Measurements from ENCODE around the gene PLA2G3. TPM values are rescaled to one million over a fixed set of nuclear protein-coding genes. Genes with fewer than 3 reads are reported as not detected.

Gene PLA2G3
- total RNA-seq, 1 donor from 2014 or later = 6.1 TPM

- no peaks in the 10 kb centered on the region for H3K27me3 ChIP-seq
- H3K27ac ChIP-seq = peak overlapping the region; percentile 12
- DNase-seq (ENCODE audit: extremely low spot score in 2 of 2) = no peak
- peaks cover 0 to 2% of the 10 kb centered on the region in 2 donors for H3K36me3 ChIP-seq
- peaks cover 28% of the 10 kb centered on the region for H3K4me1 ChIP-seq
- H3K4me3 ChIP-seq = no peak overlapping the region
- no peaks in the 10 kb centered on the region for H3K9me3 ChIP-seq
- TF ChIP-seq POLR2A (IDR thresholded peaks at IDR 0.05) (no peak), POLR2AphosphoS5 (IDR thresholded peaks at IDR 0.05; ENCODE audit: insufficient read depth in 1 of 2, low read depth in 1 of 2) (no peak)
- TF ChIP-seq, protein P1, sequence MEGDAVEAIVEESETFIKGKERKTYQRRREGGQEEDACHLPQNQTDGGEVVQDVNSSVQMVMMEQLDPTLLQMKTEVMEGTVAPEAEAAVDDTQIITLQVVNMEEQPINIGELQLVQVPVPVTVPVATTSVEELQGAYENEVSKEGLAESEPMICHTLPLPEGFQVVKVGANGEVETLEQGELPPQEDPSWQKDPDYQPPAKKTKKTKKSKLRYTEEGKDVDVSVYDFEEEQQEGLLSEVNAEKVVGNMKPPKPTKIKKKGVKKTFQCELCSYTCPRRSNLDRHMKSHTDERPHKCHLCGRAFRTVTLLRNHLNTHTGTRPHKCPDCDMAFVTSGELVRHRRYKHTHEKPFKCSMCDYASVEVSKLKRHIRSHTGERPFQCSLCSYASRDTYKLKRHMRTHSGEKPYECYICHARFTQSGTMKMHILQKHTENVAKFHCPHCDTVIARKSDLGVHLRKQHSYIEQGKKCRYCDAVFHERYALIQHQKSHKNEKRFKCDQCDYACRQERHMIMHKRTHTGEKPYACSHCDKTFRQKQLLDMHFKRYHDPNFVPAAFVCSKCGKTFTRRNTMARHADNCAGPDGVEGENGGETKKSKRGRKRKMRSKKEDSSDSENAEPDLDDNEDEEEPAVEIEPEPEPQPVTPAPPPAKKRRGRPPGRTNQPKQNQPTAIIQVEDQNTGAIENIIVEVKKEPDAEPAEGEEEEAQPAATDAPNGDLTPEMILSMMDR (IDR thresholded peaks at IDR 0.05) = peak in 1 of 3 experiments; percentile 11
- intact Hi-C loops (cut with DNase I) = no loop called here
Measured at GRCh38 chr22:31162015-31162765, 21.9 kb upstream of the PLA2G3 start.

DNA sequence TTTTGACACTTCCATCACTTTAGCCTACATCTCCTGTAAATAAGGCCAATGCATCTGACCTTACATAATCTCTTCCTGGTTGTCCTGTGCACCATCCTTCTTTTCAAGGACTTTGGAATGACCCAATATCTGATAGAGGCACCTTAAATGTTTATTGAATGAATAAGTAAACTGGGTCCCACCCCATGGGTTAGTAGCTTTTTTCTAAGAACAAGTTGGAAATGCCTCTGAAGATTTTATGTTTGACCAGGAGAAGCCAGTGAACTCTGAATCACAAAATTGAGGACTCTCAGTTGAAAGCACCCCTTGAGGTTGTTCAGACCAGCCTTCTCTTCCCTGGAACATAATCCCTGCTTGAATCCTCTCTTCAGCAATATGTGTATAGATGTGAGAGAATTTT is 21.1 kb upstream of the PLA2G3 start:
- Histone ChIP-seq H3K27ac (peak overlapping the region; percentile 94), H3K36me3 (no peaks in the 10 kb centered on the region), H3K27me3 (no peaks in the 10 kb centered on the region), H3K9me3 (no peaks in the 10 kb centered on the region), H3K4me3 (peak overlapping the region; percentile 77 to 84), H3K4me1 (peaks cover 28% of the 10 kb centered on the region)
- intact Hi-C loops (cut with DNase I) = no loop called here
- no peak for DNase-seq (ENCODE audit: extremely low spot score in 2 of 2)
- TF ChIP-seq POLR2A (IDR thresholded peaks at IDR 0.05) (no peak), POLR2AphosphoS5 (IDR thresholded peaks at IDR 0.05; ENCODE audit: insufficient read depth in 1 of 2, low read depth in 1 of 2) (no peak)
- TF ChIP-seq, protein P1 (IDR thresholded peaks at IDR 0.05) = no peak

DNA sequence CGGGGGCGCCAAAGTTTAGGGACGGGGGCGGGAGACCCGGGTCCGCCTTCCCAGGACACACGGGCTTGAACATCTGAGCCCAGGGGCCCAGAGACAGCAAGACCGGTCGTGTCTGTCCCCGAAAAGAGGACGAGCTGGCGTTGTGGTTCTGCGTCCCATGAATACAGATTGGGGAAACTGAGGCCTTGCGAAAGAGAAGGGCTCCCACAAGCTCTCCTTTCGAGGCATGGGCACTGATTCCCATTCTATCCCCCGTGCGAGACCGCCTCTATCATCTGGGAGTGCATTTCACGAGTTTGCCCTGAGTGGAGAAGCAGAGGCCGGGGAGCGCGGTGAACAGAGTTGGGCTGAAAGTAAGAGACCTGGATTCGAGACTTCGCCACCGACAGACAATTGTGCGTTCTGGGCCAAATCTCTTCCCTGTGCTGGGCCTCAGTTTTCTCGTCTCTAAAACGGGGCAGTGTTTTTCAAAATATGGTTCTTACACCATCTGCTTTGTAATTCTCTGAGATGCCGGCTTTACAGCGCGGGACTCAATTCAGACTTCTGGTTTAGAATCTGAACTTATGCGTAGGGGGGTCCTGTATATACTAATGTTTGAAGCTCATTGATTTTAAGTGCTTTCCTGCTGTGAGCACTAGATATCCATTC is 20.1 kb upstream of the PLA2G3 start:
- Histone ChIP-seq H3K9me3 (no peaks in the 10 kb centered on the region), H3K36me3 (no peaks in the 10 kb centered on the region), H3K27ac (peak overlapping the region; percentile 94), H3K4me3 (peak overlapping the region; percentile 77 to 84), H3K27me3 (no peaks in the 10 kb centered on the region), H3K4me1 (peaks cover 34% of the 10 kb centered on the region)
- intact Hi-C loops (cut with DNase I) = no loop called here
- TF ChIP-seq POLR2AphosphoS5 (IDR thresholded peaks at IDR 0.05; ENCODE audit: insufficient read depth in 1 of 2, low read depth in 1 of 2) (no peak), POLR2A (IDR thresholded peaks at IDR 0.05) (no peak)
- TF ChIP-seq, protein P1 (IDR thresholded peaks at IDR 0.05) = no peak
- no peak for DNase-seq (ENCODE audit: extremely low spot score in 2 of 2)

DNA sequence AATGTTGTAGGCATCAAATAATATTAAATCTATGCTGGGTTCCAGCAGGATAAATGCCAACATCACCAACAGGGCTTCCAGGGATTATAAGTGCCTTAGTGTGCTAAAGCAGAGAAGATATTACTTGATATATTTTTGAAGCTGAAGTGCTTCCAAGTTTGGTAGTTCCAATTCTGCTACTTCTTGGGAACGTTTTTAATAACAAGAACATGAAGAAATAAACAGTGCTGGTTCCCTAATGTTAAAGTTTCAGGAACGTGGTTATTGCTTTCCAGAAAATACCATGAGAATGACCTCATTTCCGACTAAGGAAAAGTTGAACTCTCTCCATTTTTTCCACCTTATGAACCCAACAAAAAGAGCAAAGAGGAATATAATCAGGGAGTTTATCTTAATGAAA is 15.1 kb upstream of the PLA2G3 start:
- H3K36me3 ChIP-seq = no peaks in the 10 kb centered on the region
- no peaks in the 10 kb centered on the region for H3K9me3 ChIP-seq
- H3K4me1 ChIP-seq = peaks cover 6% of the 10 kb centered on the region
- TF ChIP-seq, protein P1 (IDR thresholded peaks at IDR 0.05) = no peak
- no peak for TF ChIP-seq POLR2A (IDR thresholded peaks at IDR 0.05)
- TF ChIP-seq POLR2AphosphoS5 (IDR thresholded peaks at IDR 0.05; ENCODE audit: insufficient read depth in 1 of 2, low read depth in 1 of 2) = peak in 1 of 2 donors; percentile 86
- no peak for DNase-seq (ENCODE audit: extremely low spot score in 2 of 2)
- H3K4me3 ChIP-seq = no peak overlapping the region
- intact Hi-C loops (cut with DNase I) = no loop called here
- no peaks in the 10 kb centered on the region for H3K27me3 ChIP-seq
- peak overlapping the region; percentile 58 for H3K27ac ChIP-seq

GRCh38 chr22:31154975-31155374 is 14.7 kb upstream of the PLA2G3 start:
- Histone ChIP-seq H3K4me3 (no peak overlapping the region), H3K27ac (peak overlapping the region; percentile 58), H3K4me1 (peaks cover 6% of the 10 kb centered on the region), H3K9me3 (no peaks in the 10 kb centered on the region), H3K27me3 (no peaks in the 10 kb centered on the region), H3K36me3 (no peaks in the 10 kb centered on the region)
- intact Hi-C loops (cut with DNase I) = no loop called here
- DNase-seq (ENCODE audit: extremely low spot score in 2 of 2) = no peak
- TF ChIP-seq POLR2AphosphoS5 (IDR thresholded peaks at IDR 0.05; ENCODE audit: insufficient read depth in 1 of 2, low read depth in 1 of 2) = no peak
- TF ChIP-seq, protein P1 (IDR thresholded peaks at IDR 0.05) = no peak
- TF ChIP-seq POLR2A (IDR thresholded peaks at IDR 0.05) = no peak

Measured in vagina (tissue), 2 donors.